HG03280 (cell line): ENCODE data around the gene RNF186.
A peak's percentile ranks its signal among the peaks of the same experiment; 100 is the strongest.
"Not testable (repeated sequence)": the region's sequence is repeated elsewhere in the genome, so short reads cannot be mapped to it uniquely, and the experiment has no call there.

Experiments used
- ATAC-seq: cut with Tn5 transposase; IDR thresholded peaks from one replicate; pipeline ENCODE4 v1.9.1; 2021; ENCODE audit warnings: mild to moderate bottlenecking, moderate library complexity; ENCODE audit not compliant: unreplicated experiment

RNF186 gene

GRCh38 chr1:19825298-19825697, 10.2 kb upstream of the RNF186 start:
- no peak for ATAC-seq

GRCh38 chr1:19824541-19824940, 9.5 kb upstream of the RNF186 start:
- no peak for ATAC-seq

GRCh38 chr1:19824036-19824435, 9.0 kb upstream of the RNF186 start:
- ATAC-seq, result no peak

GRCh38 chr1:19819701-19820100, 4.6 kb upstream of the RNF186 start:
- no peak for ATAC-seq

- no peak for ATAC-seq
Measured at GRCh38 chr1:19818324-19818723, 3.2 kb upstream of the RNF186 start.

- no peak for ATAC-seq
Measured at GRCh38 chr1:19817160-19817559, 2.1 kb upstream of the RNF186 start.

- ATAC-seq, result not testable (repeated sequence)
Measured at GRCh38 chr1:19816737-19817086, 1.6 kb upstream of the RNF186 start.

GRCh38 chr1:19815801-19816736, 986 bp upstream of the RNF186 start:
- ATAC-seq, result no peak

- no peak for ATAC-seq
Measured at GRCh38 chr1:19814244-19814661, 830 bp downstream of the RNF186 start.

GRCh38 chr1:19813643-19813960, 1.5 kb downstream of the RNF186 start:
- ATAC-seq, result no peak

GRCh38 chr1:19812875-19813642, 2.0 kb downstream of the RNF186 start:
- no peak for ATAC-seq

- ATAC-seq, result no peak
Measured at GRCh38 chr1:19811206-19811851, 3.8 kb downstream of the RNF186 start.

GRCh38 chr1:19809044-19809750, 5.9 kb downstream of the RNF186 start:
- ATAC-seq, result no peak

GRCh38 chr1:19808351-19808750, 6.7 kb downstream of the RNF186 start:
- no peak for ATAC-seq

- no peak for ATAC-seq
Measured at GRCh38 chr1:19804831-19805251, 10.2 kb downstream of the RNF186 start.

- ATAC-seq, result no peak
Measured at GRCh38 chr1:19802269-19802668, 12.8 kb downstream of the RNF186 start.

- peak; percentile 34 for ATAC-seq
Measured at GRCh38 chr1:19800076-19800804, 14.8 kb downstream of the RNF186 start.

- ATAC-seq, result peak; percentile 64
Measured at GRCh38 chr1:19799230-19800075, 15.6 kb downstream of the RNF186 start, which contains the start of gene TMCO4. Gene TMCO4, minus strand, starts transcription at chr1:19799916. Its CDS starts 19,158 bp downstream, at chr1:19780758.

GRCh38 chr1:19798486-19799229, 16.4 kb downstream of the RNF186 start:
- no peak for ATAC-seq
